Colon (tissue), 2 donors: Measurements from ENCODE around the gene ZNRF3.

Source experiments
- FAIRE-seq: peaks from 2 replicates; lab custom pipeline; 2012; peaks lifted over from hg19 to GRCh38; lab: Jason Lieb, UNC
- donor health status: control.
- donor health status: control.

ZNRF3 gene

DNA sequence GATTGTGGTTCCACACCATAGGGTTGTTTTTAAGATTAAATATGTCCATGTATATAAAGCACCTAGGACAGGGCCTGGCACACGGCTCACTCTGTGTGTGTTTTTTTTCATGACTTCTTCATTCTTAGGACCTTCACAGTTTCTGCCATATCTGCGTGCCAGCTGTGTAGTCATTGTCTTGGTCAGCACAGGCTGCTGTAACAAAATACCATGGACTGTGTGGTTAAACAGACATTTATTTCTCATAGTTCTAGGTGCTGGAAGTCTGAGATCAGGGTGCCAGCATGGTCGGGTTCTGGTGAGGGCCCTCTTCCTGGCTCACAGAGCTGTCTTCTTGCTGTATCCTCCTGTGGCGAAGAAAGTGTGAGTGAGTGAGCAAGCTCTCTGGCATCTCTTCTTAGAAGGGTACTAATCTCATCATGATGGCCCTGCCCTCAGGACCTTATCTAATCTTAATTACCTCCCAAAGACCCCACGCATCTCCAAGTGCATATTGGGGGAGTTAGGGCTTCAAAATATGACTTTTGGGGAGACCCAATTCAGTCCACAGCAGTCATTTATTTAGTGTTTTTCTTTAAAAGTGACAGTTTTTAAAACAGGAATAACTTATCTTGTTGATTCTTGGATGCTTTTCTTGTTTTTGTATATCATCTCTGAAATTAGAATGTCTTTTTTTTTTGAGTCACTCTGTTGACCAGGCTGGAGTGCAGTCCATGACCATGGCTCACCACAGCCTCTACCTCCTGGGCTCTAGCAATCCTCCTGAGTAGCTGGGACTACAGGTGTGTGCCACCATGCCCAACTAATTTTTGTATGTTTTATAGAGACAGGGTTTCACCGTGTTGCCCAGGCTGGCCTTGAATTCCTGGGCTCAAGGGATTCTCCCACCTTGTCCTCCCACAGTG lies 70.9 kb downstream of the ZNRF3 start:
- FAIRE-seq: no peak

DNA sequence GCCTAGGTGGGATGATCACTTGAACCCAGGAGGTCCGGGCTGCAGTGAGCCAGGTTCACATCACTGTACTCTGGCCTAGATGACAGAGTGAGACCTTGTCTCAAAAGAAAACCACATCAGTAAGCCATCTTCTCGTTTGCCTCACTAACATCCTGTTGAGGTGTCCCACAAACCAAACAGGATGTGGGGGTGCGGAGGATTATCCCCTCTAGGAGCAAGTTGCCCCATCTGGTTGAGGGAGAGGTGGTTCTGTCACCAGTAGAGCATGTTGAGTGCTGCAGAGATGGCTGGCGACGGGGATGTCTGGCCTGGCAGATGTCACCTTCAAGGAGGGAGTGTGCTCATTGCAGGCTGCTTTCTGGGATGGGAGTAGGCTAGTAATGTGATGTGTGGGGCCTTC lies 72.4 kb downstream of the ZNRF3 start:
- no peak for FAIRE-seq

- FAIRE-seq: no peak
Observed at GRCh38 chr22:28956506-28956905, 73.1 kb downstream of the ZNRF3 start.

DNA sequence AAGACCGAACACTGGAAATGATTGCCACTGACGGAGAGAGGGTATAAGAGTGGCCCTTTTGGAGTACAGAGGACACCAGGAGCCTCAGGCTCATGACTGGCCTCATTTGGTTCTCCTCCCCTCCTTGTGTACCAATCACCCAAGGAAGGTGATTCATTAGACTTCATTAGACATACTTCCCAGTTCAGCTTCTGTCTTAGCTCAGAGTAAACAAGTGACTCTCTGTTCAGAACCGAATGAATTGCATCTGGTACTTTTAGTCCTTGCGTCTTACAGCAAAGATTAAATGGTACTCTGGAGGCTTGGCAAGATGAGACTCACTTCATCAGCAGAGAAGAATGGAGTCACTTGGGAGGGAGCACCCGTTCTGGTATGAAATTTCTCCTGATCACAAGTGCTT lies 75.2 kb downstream of the ZNRF3 start:
- FAIRE-seq: no peak

DNA sequence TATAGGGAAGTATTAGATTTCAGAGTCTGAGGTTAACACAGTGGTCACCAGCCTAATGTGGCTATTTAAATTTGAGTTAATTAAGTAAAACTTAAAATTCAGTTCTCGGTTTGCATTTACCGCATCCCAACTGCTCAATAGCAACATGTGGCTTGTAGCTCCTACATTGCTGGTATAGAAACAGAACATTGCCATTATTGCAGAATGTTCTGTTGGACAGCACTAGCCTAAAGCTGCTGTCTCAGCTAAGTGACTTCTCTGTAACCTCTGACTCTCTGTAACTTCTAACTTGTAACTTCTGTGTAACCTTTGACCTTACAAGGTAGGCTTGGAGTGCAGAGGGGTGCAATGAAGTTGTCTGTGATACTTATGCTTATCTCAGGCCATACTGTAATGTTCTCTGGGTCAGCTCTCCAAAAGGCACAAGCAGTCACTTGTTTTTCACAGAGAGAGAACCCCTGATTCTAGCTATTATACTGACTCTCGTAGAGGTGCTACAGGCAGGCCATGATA lies 78.7 kb downstream of the ZNRF3 start:
- no peak for FAIRE-seq

DNA sequence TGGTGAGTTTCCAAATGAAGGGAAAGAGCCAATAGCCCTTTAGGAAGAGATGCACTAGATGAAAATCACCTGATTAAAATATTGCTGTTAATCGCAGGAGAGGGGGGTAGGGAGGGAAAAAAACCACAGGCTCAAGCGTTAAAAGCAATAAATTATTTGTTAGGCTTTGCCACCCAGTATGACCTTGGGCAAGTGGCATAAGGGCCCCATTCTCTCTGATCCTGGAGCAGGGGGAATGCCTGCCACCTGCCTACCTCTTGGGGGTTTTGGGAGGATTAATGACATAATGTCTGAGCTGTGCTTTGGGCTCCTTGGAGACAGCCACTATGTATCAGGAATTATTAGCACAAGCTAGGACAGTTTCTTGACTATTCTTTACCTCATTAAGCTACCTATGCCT lies 80.0 kb downstream of the ZNRF3 start:
- no peak for FAIRE-seq

DNA sequence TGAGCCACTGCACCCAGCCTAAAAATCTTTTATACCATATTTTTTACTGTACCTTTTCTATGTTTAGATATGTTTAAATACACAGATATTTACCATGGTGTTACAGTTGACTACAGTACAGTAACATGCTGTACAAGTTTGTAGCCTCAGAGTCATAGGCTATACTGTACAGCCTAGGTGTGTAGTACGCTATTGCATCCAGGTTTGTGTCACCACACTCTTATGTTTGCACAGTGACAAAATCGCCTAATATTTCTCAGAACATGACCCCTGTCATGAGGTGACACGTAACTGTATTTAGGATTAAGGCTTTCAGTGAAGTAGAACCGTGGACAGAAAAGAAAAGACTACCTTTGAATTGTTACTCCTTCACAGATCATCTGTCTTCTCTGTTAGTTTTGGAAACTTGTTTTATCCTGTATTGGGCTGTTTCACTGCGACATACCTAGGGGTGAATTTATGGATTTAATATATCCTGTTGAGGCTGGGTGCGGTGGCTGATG lies 83.8 kb downstream of the ZNRF3 start:
- FAIRE-seq: no peak

- FAIRE-seq: no peak
Observed at GRCh38 chr22:28967969-28968368, 84.6 kb downstream of the ZNRF3 start.

DNA sequence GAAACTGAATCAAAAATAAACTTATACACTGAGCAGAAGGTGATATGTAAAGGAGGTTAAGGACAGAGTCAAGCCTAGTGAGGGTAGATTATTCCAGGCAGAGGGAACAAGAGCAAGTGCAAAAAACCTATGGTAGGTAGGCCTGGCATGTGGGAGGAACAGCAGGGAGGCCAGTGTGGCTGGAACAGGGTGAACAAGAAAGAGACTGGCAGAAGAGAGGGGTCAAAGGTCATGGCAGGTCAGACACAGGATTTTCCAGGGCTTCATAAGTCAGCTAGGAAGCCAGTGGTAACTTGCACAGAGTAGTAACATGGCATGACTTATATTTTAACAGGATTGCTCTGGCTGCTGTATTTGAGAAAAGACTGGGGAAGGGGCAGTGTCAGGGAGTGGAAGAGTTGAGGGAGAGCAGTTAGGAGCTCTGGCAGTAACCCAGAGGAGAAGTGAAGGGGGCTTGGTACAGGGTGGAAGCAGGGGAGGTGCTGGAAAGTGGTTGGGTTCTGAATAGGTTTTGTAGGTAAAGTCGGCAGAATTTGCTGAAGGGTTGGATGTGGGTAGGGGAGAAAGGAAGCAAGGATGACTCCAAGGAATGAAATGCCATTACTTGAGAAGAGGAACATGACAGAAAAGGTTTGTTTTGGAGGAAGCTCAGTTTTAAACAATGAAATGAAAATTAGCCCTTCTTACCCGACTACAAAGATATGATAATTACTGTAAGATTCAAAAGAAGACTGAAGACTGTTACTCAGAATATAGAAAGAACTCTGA lies 86.2 kb downstream of the ZNRF3 start:
- FAIRE-seq: no peak

- FAIRE-seq: no peak
Observed at GRCh38 chr22:28973352-28973751, 90.0 kb downstream of the ZNRF3 start.

DNA sequence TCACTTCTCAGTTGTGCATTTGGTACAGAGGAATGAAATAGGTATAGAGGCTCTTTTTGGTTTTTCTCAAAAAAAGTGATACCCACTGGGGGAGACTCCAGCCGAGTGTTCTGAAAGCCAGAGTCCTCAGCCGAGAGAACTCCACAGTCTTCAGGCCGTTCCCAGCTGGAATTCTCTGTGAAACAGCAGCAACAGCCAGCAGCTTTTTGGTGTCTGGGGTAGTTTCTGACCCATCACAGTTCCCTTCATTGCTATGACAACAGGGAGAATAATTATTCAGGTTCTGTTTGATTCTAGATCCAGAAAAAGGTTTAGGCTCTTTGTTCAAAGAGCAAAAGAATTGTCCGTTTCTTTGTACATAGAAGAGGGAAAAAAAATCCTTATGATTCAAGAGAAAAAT lies 93.7 kb downstream of the ZNRF3 start:
- FAIRE-seq: no peak

DNA sequence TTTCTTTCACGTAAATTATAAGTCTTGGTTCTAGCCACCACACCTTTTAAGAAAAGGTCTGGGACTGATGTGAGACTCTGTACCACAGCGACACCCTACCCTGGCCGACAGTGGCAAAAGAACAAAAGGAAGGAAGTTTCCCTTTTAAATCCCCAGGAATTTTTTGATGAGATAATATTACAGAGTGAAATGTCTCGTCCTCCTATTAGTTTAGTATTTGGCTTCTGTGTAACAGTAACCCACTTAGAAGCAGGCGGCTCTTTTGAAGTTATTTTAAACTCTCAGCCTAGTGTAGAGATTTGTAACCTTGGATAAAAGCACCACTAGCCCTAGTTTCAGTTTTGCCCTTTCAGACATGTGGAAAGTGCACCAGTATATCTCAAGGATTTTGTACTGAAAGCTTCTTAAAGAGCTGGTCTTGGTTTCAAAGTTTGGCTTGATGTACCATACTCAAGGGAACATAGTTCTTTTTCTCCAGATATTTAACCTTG lies 94.2 kb downstream of the ZNRF3 start:
- no peak for FAIRE-seq

- no peak for FAIRE-seq
Observed at GRCh38 chr22:28978158-28978557, 94.8 kb downstream of the ZNRF3 start.

DNA sequence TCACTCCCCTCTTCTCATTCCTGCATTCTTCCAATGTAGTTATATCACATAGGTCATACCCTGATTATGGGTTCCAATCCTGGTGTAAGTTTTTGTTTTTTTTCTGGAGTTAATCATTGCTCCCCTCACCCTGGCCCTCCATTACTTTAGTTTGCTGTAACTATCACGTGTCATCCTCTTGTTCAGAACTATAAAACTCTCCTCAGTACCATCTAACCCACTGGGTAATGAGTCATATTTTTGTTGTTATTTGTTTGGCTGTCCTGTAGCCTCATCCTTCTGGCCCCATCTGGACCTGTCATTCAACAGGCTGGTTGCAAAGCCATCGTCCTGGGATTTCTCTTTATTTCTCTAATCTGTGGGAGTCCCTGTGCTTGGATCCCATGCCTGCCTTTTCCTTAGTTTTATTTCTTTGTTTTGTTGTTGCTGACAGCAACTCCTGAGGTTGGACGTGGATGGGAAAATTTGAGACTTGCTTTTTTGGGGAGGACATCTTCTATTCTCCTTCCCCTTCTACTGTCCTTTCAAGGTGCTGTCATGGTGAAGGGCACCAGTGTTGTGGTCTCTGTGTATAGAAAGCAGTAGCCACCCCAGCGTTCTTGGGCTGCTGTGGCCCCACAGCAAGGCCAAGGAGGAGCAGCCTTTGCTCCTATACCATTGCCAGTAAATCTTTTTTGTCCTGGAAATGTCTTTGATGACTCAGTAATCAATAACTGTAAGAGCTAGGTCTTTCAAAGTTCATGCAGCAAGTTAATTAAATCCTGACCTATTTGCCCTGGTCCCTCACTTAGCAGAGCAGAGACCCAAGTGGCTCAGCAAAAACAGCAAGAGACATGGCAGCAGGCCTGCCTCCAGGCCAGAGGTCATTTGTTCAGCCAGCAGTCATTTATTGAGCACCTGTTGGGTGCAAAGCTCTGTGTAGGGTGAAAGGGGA lies 95.8 kb downstream of the ZNRF3 start:
- no peak for FAIRE-seq

- FAIRE-seq: no peak
Observed at GRCh38 chr22:28980326-28980725, 97.0 kb downstream of the ZNRF3 start.

GRCh38 chr22:28981818-28982499 lies 98.6 kb downstream of the ZNRF3 start:
- FAIRE-seq: no peak

DNA sequence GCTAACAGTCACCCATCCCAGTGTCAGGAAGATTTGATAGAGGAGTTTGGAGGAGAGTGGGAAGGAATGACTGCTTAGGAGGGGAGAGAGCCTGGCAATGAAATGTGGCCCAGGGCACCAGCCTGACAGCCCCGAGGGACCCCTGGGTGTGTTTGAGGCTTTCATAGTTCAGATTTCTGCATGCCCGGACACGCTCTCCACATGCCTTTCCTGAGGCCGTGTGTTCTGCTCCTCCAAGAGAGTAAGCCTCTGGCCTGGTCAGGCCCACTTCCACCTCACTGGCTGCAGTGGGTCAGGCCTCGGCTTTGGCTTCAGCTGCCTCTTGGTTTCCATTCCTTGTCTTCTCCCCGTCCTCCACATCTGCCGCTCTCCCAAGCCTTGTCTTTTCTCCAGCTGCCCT lies 99.8 kb downstream of the ZNRF3 start:
- no peak for FAIRE-seq

DNA sequence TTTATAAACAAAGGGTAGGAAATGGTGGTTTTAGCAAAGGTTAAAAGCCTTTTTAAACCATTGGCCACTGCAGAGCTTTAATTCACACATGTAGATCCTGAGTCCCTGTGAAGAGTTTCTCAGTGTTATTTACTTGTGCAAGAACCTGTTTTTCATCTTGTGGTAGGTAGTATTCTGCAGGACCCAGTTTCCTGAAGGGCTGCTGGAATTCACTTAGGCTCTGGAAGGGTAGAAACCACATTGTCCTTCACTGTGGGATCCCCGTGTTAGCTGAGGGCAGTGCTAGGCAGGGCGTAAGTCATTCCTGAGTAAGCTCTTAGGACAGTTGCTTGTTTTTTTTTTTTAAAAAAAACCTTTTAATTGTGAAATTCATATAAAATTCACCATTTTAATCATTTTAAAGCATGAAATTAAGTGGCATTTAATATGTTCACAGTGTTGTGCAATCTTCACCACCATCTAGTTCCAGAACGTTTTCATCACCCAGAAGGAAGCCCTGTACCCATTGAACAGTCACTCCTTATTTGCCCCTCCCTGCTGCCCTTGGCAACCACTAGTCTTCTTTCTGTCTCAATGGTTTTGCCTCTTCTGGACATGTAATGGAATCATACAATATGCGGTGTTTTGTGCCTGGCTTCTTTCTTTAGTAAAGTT lies 100.5 kb downstream of the ZNRF3 start:
- FAIRE-seq: no peak

GRCh38 chr22:28984482-28985158 lies 101.2 kb downstream of the ZNRF3 start:
- FAIRE-seq: no peak
